K562 (cell line): Measurements from ENCODE around the gene MBOAT7. TPM values are rescaled to one million over a fixed set of nuclear protein-coding genes. Genes with fewer than 3 reads are reported as not detected.

Experiments used
- ATAC-seq: fragments of 200-7000 bp; cut with Tn5 transposase; 3 replicates; pipeline ENCODE4 v1.9.1; 2020; ENCODE audit warnings: moderate library complexity
- BruUV-seq: library from RNA; stranded (reverse); fragments of 400-500 nt; replicated peaks from 2 replicates; lab custom pipeline; 2021; lab: Mats Ljungman, UMichigan
- CTCF ChIA-PET: fragments of 300-600 bp; formaldehyde crosslinking; extraction: SDS; loops from one replicate; lab custom pipeline; 2021; ENCODE audit warnings: low intra/inter-chr PET ratio; lab: Yijun Ruan, JAX
- POLR2A ChIA-PET: fragments of 300-600, 350-650 bp; sonication (Branson Sonifier 250); formaldehyde crosslinking; extraction: SDS; loops from one replicate; lab custom pipeline; 2021; ENCODE audit warnings: antibody characterized with exemption, inconsistent platforms; lab: Yijun Ruan, JAX
- DNase-seq, 4 experiments: peaks; one replicate each; pipeline versions ENCODE4 v3.0.0 to v3.0.0-alpha.2; 2011 to 2018; ENCODE audit warnings: low spot score in 3 of 4, mixed read lengths in 3 of 4; ENCODE audit errors: extremely low read depth in 1 of 4
- FAIRE-seq: peaks from 2 replicates; lab custom pipeline; 2011; peaks lifted over from hg19 to GRCh38; lab: Jason Lieb, UNC
- H2AFZ ChIP-seq: 2 replicates; pipeline ENCODE4 v1.6.0; 2011; ENCODE audit warnings: low read depth, low read length, control low read depth, inconsistent platforms
- H3K27ac ChIP-seq: fragments of 200-600 bp; 3 replicates; pipeline ENCODE4 v1.8.0; 2011; ENCODE audit warnings: low read depth, mild to moderate bottlenecking, control low read depth, inconsistent platforms, low read length, moderate library complexity, mixed read lengths; ENCODE audit errors: extremely low read depth
- H3K27me3 ChIP-seq, 2 experiments: fragments of 300-600 bp in 1 of 2; 2 replicates in 1 of 2; 3 replicates in 1 of 2; pipeline versions ENCODE4 v1.6.0 to v1.8.0; 2011; ENCODE audit warnings: inconsistent platforms in 2 of 2, low read length in 2 of 2, mild to moderate bottlenecking in 1 of 2, mixed read lengths in 1 of 2, moderate library complexity in 1 of 2; ENCODE audit not compliant: control insufficient read depth in 2 of 2, insufficient read depth in 2 of 2
- H3K36me3 ChIP-seq: fragments of 300-600 bp; 3 replicates; pipeline ENCODE4 v1.8.0; 2011; ENCODE audit warnings: mild to moderate bottlenecking, low read length, inconsistent platforms; ENCODE audit not compliant: control insufficient read depth, insufficient read depth
- H3K4me1 ChIP-seq, 2 experiments: fragments of 200-600 bp in 1 of 2; replicated peaks in 1 of 2; 2 replicates in 1 of 2; 3 replicates in 1 of 2; pipeline versions ENCODE4 v1.5.1 to v1.8.0; 2011; ENCODE audit warnings: inconsistent platforms in 2 of 2, low read length in 2 of 2, mild to moderate bottlenecking in 1 of 2, mixed read lengths in 1 of 2, moderate library complexity in 1 of 2; ENCODE audit not compliant: control insufficient read depth in 2 of 2, insufficient read depth in 2 of 2
- H3K4me2 ChIP-seq: 2 replicates; pipeline ENCODE4 v1.6.1; 2011; ENCODE audit warnings: low read length, control low read depth, inconsistent platforms, mixed read lengths; ENCODE audit not compliant: insufficient read depth
- H3K4me3 ChIP-seq: fragments of 200-600 bp; sonication (generic), shearing (Covaris generic); 2 replicates; pipeline ENCODE4 v1.5.1; 2016; ENCODE audit warnings: control low read depth, inconsistent platforms
- H3K79me2 ChIP-seq: fragments of 200-600 bp; 3 replicates; pipeline ENCODE4 v1.8.0; 2011; ENCODE audit warnings: low read length, inconsistent platforms; ENCODE audit not compliant: control insufficient read depth, insufficient read depth
- H3K9ac ChIP-seq, 2 experiments: 2 replicates each; pipeline versions ENCODE4 v1.6.0 to v1.6.1; 2011; ENCODE audit warnings: low read depth in 2 of 2, low read length in 2 of 2, control low read depth in 1 of 2, inconsistent platforms in 1 of 2, mild to moderate bottlenecking in 1 of 2, mixed read lengths in 1 of 2; ENCODE audit not compliant: insufficient read depth in 1 of 2
- H3K9me1 ChIP-seq: one replicate; pipeline ENCODE4 v1.6.0; 2011; ENCODE audit warnings: inconsistent platforms, mild to moderate bottlenecking, low read length, moderate library complexity; ENCODE audit not compliant: control insufficient read depth, insufficient read depth
- H3K9me3 ChIP-seq: replicated peaks from 2 replicates; pipeline ENCODE4 v1.5.1; 2011; ENCODE audit warnings: low read depth, low read length, inconsistent platforms; ENCODE audit not compliant: control insufficient read depth, insufficient read depth
- H4K20me1 ChIP-seq: replicated peaks from 2 replicates; pipeline ENCODE4 v1.6.1; 2011; ENCODE audit warnings: low read length, inconsistent platforms, mixed read lengths; ENCODE audit not compliant: control insufficient read depth, insufficient read depth
- ARHGAP35 ChIP-seq: fragments of 450-650 bp; IDR thresholded peaks from 2 replicates; pipeline ENCODE4 v1.6.1; 2018; ENCODE audit not compliant: partially characterized antibody
- CAMTA2 ChIP-seq: fragments of 250-450 bp; sonication (Bioruptor Pico); conservative IDR thresholded peaks from 2 replicates; pipeline ENCODE4 v1.5.1; 2022
- DPF2 ChIP-seq: fragments of 450-650 bp; IDR thresholded peaks from 2 replicates; pipeline ENCODE4 v1.6.1; 2016
- EGR1 ChIP-seq: fragments of 450-650 bp; conservative IDR thresholded peaks from 2 replicates; pipeline ENCODE4 v1.6.1; 2017; ENCODE audit warnings: mild to moderate bottlenecking
- GATAD2A ChIP-seq: fragments of 450-650 bp; IDR thresholded peaks from 2 replicates; pipeline ENCODE4 v1.6.1; 2017
- HMG20A ChIP-seq: fragments of 450-650 bp; formaldehyde crosslinking; conservative IDR thresholded peaks from 2 replicates; pipeline ENCODE4 v1.4.0; 2020; ENCODE audit warnings: mild to moderate bottlenecking, mixed read lengths
- JUND ChIP-seq, 2 experiments: IDR thresholded peaks; 2 replicates in 1 of 2; 3 replicates in 1 of 2; pipeline ENCODE4 v1.6.1; 2011; ENCODE audit warnings: borderline replicate concordance in 2 of 2, low read depth in 2 of 2, low read length in 2 of 2, improper control_type of control experiment in 1 of 2, missing biosample characterization in 1 of 2, missing genetic modification characterization in 1 of 2, missing genetic modification reagents in 1 of 2
- NRF1 ChIP-seq, 2 experiments: fragments of 450-650 bp; IDR thresholded peaks in 1 of 2; conservative IDR thresholded peaks in 1 of 2; 2 replicates each; pipeline ENCODE4 v1.6.1; 2014; ENCODE audit warnings: mild to moderate bottlenecking in 2 of 2
- PPARD ChIP-seq: fragments of 250-450 bp; sonication (Bioruptor Pico); IDR thresholded peaks from 2 replicates; pipeline ENCODE4 v1.8.0; 2022; ENCODE audit warnings: inconsistent platforms, mild to moderate bottlenecking, moderate library complexity
- SP2 ChIP-seq: IDR thresholded peaks from 2 replicates; pipeline ENCODE4 v1.6.1; 2011; ENCODE audit warnings: mild to moderate bottlenecking, low read depth, low read length, moderate library complexity; ENCODE audit not compliant: poor library complexity, severe bottlenecking; ENCODE audit errors: extremely low read depth
- SRSF3 ChIP-seq: fragments of 200-400 bp; formaldehyde crosslinking; IDR thresholded peaks from 2 replicates; pipeline ENCODE4 v1.6.1; 2016; ENCODE audit warnings: mild to moderate bottlenecking, low read length, moderate library complexity; ENCODE audit not compliant: insufficient read depth
- ZBTB1 ChIP-seq: sonication (generic); formaldehyde crosslinking; IDR thresholded peaks from 2 replicates; pipeline ENCODE4 v1.8.1; 2023; ENCODE audit warnings: missing genetic modification reagents, low read depth, mild to moderate bottlenecking, borderline replicate concordance
- ZBTB26 ChIP-seq: fragments of 450-650 bp; formaldehyde crosslinking; IDR thresholded peaks from 2 replicates; pipeline ENCODE4 v1.4.0; 2022; ENCODE audit warnings: missing genetic modification characterization
- ZNF197 ChIP-seq: fragments of 200-800 bp; sonication (Bioruptor generic); IDR thresholded peaks from 2 replicates; pipeline ENCODE4 v1.6.1; 2016; ENCODE audit warnings: low read depth, missing genetic modification characterization, missing compliant biosample characterization
- ZNF436 ChIP-seq: fragments of 250-450, 450-650 bp; sonication (Bioruptor Pico); formaldehyde crosslinking; IDR thresholded peaks from 2 replicates; pipeline ENCODE4 v1.7.0; 2020; ENCODE audit warnings: mild to moderate bottlenecking
- ZNF830 ChIP-seq: fragments of 250-450 bp; sonication (Bioruptor Pico); IDR thresholded peaks from 2 replicates; pipeline ENCODE4 v1.5.0; 2021; ENCODE audit warnings: mild to moderate bottlenecking
- WGBS: fragments of 100-300 bp; shearing (Covaris generic); methylation state at CpG from one replicate; pipeline ENCODE4 v1.1.6; 2016; ENCODE audit warnings: low coverage, mixed read lengths; ENCODE audit not compliant: insufficient coverage; ENCODE audit errors: missing lambda C conversion rate; 5-methylcytosine and 5-hydroxymethylcytosine counted together
- in situ Hi-C: fragments of 300-500 bp; cut with MboI; formaldehyde crosslinking; loops from 4 replicates; pipeline ENCODE4 v1.15.0; 2018; ENCODE audit warnings: inconsistent platforms, mixed read lengths
- intact Hi-C: fragments of 100-400 bp; cut with micrococcal nuclease; formaldehyde crosslinking; loops from 2 replicates; pipeline ENCODE4 v1.14.2; 2022
- polyA plus RNA-seq, 8 experiments: library from polyadenylated mRNA; depleted of rRNA in 4 of 8; stranded (reverse) in 5 of 8; unstranded in 3 of 8; fragments of >200 nt; fragmentation: Nextera tagmentation in 2 of 8; fragmentation: Illumina TruSeq in 1 of 8; extraction: Ambion mirVana in 2 of 8; extraction: Trizol in 1 of 8; gene quantifications; 2 replicates each; pipeline versions ENCODE4 v1.2.1 to v1.2.3, GENCODE V29; 2011 to 2014; ENCODE audit warnings: inconsistent platforms in 1 of 8, missing spikeins in 1 of 8
- total RNA-seq, 7 experiments: library from RNA; depleted of rRNA in 6 of 7; stranded (reverse); fragments of >200 nt in 6 of 7; fragmentation: Illumina TruSeq in 2 of 7; extraction: Trizol in 2 of 7; gene quantifications; 2 replicates each; pipeline versions ENCODE4 v1.2.1 to v1.2.3, GENCODE V29; 2011 to 2021; ENCODE audit warnings: low replicate concordance in 1 of 7
- TF ChIP-seq, protein P1 (sequence below): fragments of 250-450 bp; sonication (Bioruptor Pico); IDR thresholded peaks from 2 replicates; pipeline ENCODE4 v1.9.0; 2021; ENCODE audit warnings: mild to moderate bottlenecking, inconsistent platforms
- TF ChIP-seq, protein P2 (sequence below): fragments of 250-450 bp; sonication (Bioruptor Pico); IDR thresholded peaks from 2 replicates; pipeline ENCODE4 v1.8.0; 2021; ENCODE audit warnings: moderate library complexity, mild to moderate bottlenecking, inconsistent platforms

Gene MBOAT7
- total and polyA plus RNA-seq, 9 of the 15 experiments (the other 6 are each of a cell fraction or from before 2014, with no cell fraction given), result 1.4 to 153 (median 56.1) TPM

GRCh38 chr19:54218960-54219661 is 29.7 kb upstream of the MBOAT7 start (continued):
- TF ChIP-seq SP2, result no peak

GRCh38 chr19:54218259-54218658 is 28.9 kb upstream of the MBOAT7 start:
- Histone ChIP-seq H3K9ac (no peak overlapping the region; a peak in 1 of 4 replicates), H2AFZ (no peak overlapping the region), H3K36me3 (peaks cover 10% of the 10 kb centered on the region; the same call in 2 of the 3 replicates), H3K27me3 (no peaks in the 10 kb centered on the region; a peak in 1 of 5 replicates), H3K27ac (no peak overlapping the region), H3K4me2 (no peak overlapping the region), H3K4me1 (peaks cover 0 to 31% of the 10 kb centered on the region in 2 experiments; a peak in 4 of 5 replicates), H3K4me3 (no peak overlapping the region), H3K9me3 (no peaks in the 10 kb centered on the region), H3K9me1 (no peaks in the 10 kb centered on the region), H4K20me1 (no peaks in the 10 kb centered on the region), H3K79me2 (no peaks in the 10 kb centered on the region; the same call in 2 of the 3 replicates)
- 92% methylated on average over 3 of the region's 8 CpGs for WGBS
- ChIA-PET CTCF (no interaction called here), POLR2A (interaction anchor here (1.0 kb wide), 1 partner anchor 8 kb away, joined by 3 read pairs; no protein-coding TSS in a partner anchor)
- in situ Hi-C loops (no loop called here), intact Hi-C loops (no loop called here)
- no TSS peak for BruUV-seq
- no peak for ATAC-seq
- FAIRE-seq, result no peak
- DNase-seq, result no peak
- TF ChIP-seq JUND (IDR thresholded peaks at IDR 0.05; ENCODE audit: borderline replicate concordance, low read depth, low read length) (no peak), JUND (tag; IDR thresholded peaks at IDR 0.05; ENCODE audit: borderline replicate concordance, low read depth, low read length) (no peak), PPARD (CRISPR knock-in tag) (no peak), NRF1 (conservative IDR thresholded peaks at IDR 0.05 in 1 of 2, IDR thresholded peaks at IDR 0.05 in 1 of 2) (no peak), DPF2 (no peak), EGR1 (no peak), GATAD2A (no peak), CAMTA2 (CRISPR knock-in tag) (no peak), ZNF830 (no peak), ARHGAP35 (no peak), SRSF3 (no peak), ZBTB26 (CRISPR knock-in tag) (no peak), ZNF436 (CRISPR knock-in tag) (no peak), ZBTB1 (no peak), ZNF197 (CRISPR knock-in tag) (no peak), HMG20A (CRISPR knock-in tag) (no peak)
- TF ChIP-seq, protein P1, sequence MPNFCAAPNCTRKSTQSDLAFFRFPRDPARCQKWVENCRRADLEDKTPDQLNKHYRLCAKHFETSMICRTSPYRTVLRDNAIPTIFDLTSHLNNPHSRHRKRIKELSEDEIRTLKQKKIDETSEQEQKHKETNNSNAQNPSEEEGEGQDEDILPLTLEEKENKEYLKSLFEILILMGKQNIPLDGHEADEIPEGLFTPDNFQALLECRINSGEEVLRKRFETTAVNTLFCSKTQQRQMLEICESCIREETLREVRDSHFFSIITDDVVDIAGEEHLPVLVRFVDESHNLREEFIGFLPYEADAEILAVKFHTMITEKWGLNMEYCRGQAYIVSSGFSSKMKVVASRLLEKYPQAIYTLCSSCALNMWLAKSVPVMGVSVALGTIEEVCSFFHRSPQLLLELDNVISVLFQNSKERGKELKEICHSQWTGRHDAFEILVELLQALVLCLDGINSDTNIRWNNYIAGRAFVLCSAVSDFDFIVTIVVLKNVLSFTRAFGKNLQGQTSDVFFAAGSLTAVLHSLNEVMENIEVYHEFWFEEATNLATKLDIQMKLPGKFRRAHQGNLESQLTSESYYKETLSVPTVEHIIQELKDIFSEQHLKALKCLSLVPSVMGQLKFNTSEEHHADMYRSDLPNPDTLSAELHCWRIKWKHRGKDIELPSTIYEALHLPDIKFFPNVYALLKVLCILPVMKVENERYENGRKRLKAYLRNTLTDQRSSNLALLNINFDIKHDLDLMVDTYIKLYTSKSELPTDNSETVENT (CRISPR knock-in tag), result no peak
- TF ChIP-seq, protein P2, sequence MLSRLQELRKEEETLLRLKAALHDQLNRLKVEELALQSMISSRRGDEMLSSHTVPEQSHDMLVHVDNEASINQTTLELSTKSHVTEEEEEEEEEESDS (CRISPR knock-in tag), result no peak
